ENCODE measurements around the gene KCNH4.

KCNH4 gene

DNA sequence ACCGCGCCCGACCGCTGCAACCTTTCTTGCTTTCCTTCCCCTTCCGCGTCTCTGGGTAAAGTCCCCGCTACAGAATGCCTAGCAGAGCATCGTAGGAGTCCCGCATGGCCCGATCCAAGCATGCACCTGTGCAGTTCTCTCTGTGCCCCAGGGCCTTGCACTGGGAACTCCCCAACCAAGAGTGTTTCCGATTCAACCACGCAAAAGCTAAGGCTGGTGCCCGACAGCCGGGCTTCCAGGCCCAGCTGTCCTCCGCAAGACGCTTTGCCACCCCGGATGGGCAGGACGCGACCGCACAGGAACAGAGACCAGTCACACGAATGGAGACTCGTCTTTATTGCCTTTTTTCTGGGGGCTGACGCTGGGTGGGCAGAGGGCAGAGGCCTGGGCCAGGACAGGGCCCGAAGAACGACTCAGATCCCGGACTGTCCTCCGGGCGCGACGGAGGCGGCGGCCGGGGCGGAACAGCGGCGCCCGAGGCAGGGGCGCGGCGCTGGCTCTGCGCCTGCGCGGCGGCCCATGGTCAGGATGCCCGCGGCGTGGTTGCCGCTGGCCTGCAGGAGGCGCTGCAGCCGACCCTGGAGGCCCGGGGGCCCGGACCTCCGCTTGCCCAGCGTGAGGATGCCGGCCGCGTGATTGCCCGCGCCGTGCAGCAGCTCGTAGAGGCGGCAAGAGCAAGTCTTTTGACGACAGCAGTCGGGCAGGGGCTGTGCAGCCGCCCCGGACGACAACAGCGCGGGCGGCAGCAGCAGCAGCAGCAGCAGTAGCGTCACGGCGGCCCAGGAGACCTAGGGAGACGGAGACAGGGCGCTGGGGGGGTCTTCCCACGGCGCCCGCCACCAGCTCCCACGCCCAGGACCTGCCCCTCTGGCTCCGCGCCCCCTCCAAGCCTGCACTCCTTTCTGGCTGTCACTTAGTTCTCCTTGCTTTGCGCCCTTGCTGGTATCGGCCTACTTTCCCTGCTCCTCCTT is 3.1 kb upstream of the KCNH4 start:
- H3K27ac ChIP-seq (ENCODE audit: low read depth, low read length), result peak overlapping the region; percentile 7; the same call in 1 of the 2 replicates
- peak overlapping the region; percentile 87 for H3K4me3 ChIP-seq (ENCODE audit: low read length)
- H3K36me3 ChIP-seq (ENCODE audit: control insufficient read depth, low read length), result no peaks in the 10 kb centered on the region
- H3K79me2 ChIP-seq (ENCODE audit: control insufficient read depth, low read length), result no peaks in the 10 kb centered on the region
- H4K20me1 ChIP-seq (ENCODE audit: control insufficient read depth, insufficient read depth, low read depth, low read length), result no peaks in the 10 kb centered on the region
- peaks cover 18% of the 10 kb centered on the region for H3K27me3 ChIP-seq (ENCODE audit: control insufficient read depth, low read length)
- TF ChIP-seq, protein P1, sequence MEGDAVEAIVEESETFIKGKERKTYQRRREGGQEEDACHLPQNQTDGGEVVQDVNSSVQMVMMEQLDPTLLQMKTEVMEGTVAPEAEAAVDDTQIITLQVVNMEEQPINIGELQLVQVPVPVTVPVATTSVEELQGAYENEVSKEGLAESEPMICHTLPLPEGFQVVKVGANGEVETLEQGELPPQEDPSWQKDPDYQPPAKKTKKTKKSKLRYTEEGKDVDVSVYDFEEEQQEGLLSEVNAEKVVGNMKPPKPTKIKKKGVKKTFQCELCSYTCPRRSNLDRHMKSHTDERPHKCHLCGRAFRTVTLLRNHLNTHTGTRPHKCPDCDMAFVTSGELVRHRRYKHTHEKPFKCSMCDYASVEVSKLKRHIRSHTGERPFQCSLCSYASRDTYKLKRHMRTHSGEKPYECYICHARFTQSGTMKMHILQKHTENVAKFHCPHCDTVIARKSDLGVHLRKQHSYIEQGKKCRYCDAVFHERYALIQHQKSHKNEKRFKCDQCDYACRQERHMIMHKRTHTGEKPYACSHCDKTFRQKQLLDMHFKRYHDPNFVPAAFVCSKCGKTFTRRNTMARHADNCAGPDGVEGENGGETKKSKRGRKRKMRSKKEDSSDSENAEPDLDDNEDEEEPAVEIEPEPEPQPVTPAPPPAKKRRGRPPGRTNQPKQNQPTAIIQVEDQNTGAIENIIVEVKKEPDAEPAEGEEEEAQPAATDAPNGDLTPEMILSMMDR (IDR thresholded peaks at IDR 0.05; ENCODE audit: low read depth, low read length, poor library complexity, severe bottlenecking), result peak; percentile 85
- TF ChIP-seq EZH2phosphoT487 (IDR thresholded peaks at IDR 0.05; ENCODE audit: borderline replicate concordance, low read length), result no peak
- peaks cover 50% of the 10 kb centered on the region for H3K4me1 ChIP-seq (ENCODE audit: control insufficient read depth, low read length)
- peak overlapping the region; percentile 92 for H3K4me2 ChIP-seq (ENCODE audit: low read length)
- no peaks in the 10 kb centered on the region for H3K9me2 ChIP-seq (replicated peaks; ENCODE audit: control insufficient read depth, low read length)
- H3K9me3 ChIP-seq (ENCODE audit: control insufficient read depth, insufficient read depth, low read length), result no peaks in the 10 kb centered on the region
- peaks cover 7% of the 10 kb centered on the region; the same call in 1 of the 2 replicates for H3F3A ChIP-seq (ENCODE audit: control insufficient read depth, insufficient read depth)

DNA sequence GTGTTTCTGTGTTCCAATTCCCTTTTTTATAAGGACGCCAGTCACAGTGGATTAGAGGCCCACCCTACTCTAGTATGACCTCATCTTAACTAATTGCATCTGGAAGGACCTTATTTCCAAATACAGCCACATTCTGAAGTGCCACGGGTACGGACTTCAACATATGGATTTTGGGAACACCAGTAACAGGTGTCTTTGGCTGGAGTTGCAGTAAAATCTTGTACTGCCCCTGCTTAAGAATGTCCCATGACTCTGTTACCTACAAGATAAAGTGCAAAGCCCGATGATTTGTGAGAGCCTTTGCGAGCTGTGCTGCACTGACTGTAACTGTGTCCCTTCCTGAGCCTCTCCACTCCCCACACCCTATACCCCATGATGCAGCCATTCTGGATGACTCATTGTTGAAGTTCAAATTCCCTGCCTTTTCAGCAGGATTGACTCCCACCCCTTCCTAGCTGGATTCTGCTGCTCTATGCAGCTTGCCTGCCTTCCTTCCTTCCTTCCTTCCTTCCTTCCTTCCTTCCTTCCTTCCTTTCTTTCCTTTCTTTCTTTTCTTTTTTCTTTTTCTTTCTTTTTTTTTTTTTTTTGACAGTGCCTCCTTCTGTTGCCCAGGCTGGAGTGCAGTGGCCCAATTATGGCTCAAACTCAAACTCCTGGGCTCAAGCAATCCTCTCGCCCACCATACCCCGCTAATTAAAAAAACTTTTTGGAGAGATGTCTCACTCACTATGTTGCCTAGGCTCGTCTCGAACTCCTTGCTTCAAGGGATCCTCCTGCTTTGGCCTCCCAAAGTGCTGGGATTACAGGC is 2.2 kb upstream of the KCNH4 start:
- H3K4me2 ChIP-seq (ENCODE audit: low read length), result peak overlapping the region; percentile 92
- TF ChIP-seq, protein P1 (IDR thresholded peaks at IDR 0.05; ENCODE audit: low read depth, low read length, poor library complexity, severe bottlenecking), result no peak
- no peak for TF ChIP-seq EZH2phosphoT487 (IDR thresholded peaks at IDR 0.05; ENCODE audit: borderline replicate concordance, low read length)
- H3K36me3 ChIP-seq (ENCODE audit: control insufficient read depth, low read length), result no peaks in the 10 kb centered on the region
- no peaks in the 10 kb centered on the region for H4K20me1 ChIP-seq (ENCODE audit: control insufficient read depth, insufficient read depth, low read depth, low read length)
- H3K9me3 ChIP-seq (ENCODE audit: control insufficient read depth, insufficient read depth, low read length), result no peaks in the 10 kb centered on the region
- H3K27ac ChIP-seq (ENCODE audit: low read depth, low read length), result peak overlapping the region; percentile 7; the same call in 1 of the 2 replicates
- peaks cover 59% of the 10 kb centered on the region for H3K4me1 ChIP-seq (ENCODE audit: control insufficient read depth, low read length)
- H3K9me2 ChIP-seq (replicated peaks; ENCODE audit: control insufficient read depth, low read length), result no peaks in the 10 kb centered on the region
- H3K4me3 ChIP-seq (ENCODE audit: low read length), result peak overlapping the region; percentile 87
- H3K79me2 ChIP-seq (ENCODE audit: control insufficient read depth, low read length), result no peaks in the 10 kb centered on the region
- peaks cover 8% of the 10 kb centered on the region; the same call in 1 of the 2 replicates for H3F3A ChIP-seq (ENCODE audit: control insufficient read depth, insufficient read depth)
- H3K27me3 ChIP-seq (ENCODE audit: control insufficient read depth, low read length), result peaks cover 19% of the 10 kb centered on the region

DNA sequence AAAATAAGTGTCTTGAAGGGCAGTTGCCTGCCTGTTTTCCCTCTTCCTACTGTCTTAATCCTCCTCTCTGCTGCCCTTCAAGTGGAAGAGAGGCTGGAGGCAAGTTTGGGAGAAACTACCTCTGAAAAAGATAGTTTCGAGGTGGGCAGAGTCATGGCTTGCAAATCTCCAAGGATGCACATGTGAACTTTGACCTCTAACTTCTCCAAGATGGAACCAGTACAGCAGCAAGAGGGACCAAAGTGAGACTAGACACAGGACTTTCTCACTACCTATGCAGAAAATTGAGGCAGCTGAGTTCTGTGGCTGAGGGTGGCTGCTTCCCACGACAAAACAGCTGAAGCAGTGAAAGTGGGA is 887 bp upstream of the KCNH4 start:
- Histone ChIP-seq H3K27me3 (ENCODE audit: control insufficient read depth, low read length) (peaks cover 19% of the 10 kb centered on the region), H3K36me3 (ENCODE audit: control insufficient read depth, low read length) (no peaks in the 10 kb centered on the region)

More for the DNA sequence above, 887 bp upstream of the KCNH4 start:
- Histone ChIP-seq H3K4me1 (ENCODE audit: control insufficient read depth, low read length) (peaks cover 62% of the 10 kb centered on the region), H3K4me2 (ENCODE audit: low read length) (peak overlapping the region; percentile 75), H3K79me2 (ENCODE audit: control insufficient read depth, low read length) (no peaks in the 10 kb centered on the region), H3K9me2 (replicated peaks; ENCODE audit: control insufficient read depth, low read length) (no peaks in the 10 kb centered on the region), H3F3A (ENCODE audit: control insufficient read depth, insufficient read depth) (peaks cover 8% of the 10 kb centered on the region; the same call in 1 of the 2 replicates), H3K9me3 (ENCODE audit: control insufficient read depth, insufficient read depth, low read length) (no peaks in the 10 kb centered on the region), H4K20me1 (ENCODE audit: control insufficient read depth, insufficient read depth, low read depth, low read length) (no peaks in the 10 kb centered on the region), H3K27ac (ENCODE audit: low read depth, low read length) (no peak overlapping the region), H3K4me3 (ENCODE audit: low read length) (peak overlapping the region; percentile 70)
- TF ChIP-seq EZH2phosphoT487 (IDR thresholded peaks at IDR 0.05; ENCODE audit: borderline replicate concordance, low read length), result no peak
- TF ChIP-seq, protein P1 (IDR thresholded peaks at IDR 0.05; ENCODE audit: low read depth, low read length, poor library complexity, severe bottlenecking), result no peak

All from DOHH2 (cell line).